OCI-LY7 (cell line): ENCODE results near the gene CLDN9. TPM values are rescaled to one million over a fixed set of nuclear protein-coding genes. Genes with fewer than 3 reads are reported as not detected.

Experiments
- BruUV-seq: library from RNA; stranded (reverse); fragments of 400-500 nt; replicated peaks from 2 replicates; lab custom pipeline; 2021; lab: Mats Ljungman, UMichigan
- CTCF ChIA-PET: fragments of 300-600 bp; sonication (Branson Sonifier 250); formaldehyde crosslinking; loops from one replicate; lab custom pipeline; 2022; ENCODE audit warnings: antibody characterized with exemption; ENCODE audit not compliant: unreplicated experiment; lab: Charles Lee
- POLR2A ChIA-PET: fragments of 300-600 bp; sonication (Branson Sonifier 250); formaldehyde crosslinking; loops from one replicate; lab custom pipeline; 2022; ENCODE audit warnings: antibody characterized with exemption; lab: Charles Lee
- DNase-seq: peaks from one replicate; pipeline ENCODE4 v3.0.0-alpha.2; 2015; ENCODE audit warnings: low spot score
- H2AFZ ChIP-seq: fragments of 200-600 bp; sonication (generic), shearing (Covaris generic); 2 replicates; pipeline ENCODE4 v1.6.1; 2014; ENCODE audit warnings: mild to moderate bottlenecking, antibody characterized with exemption, low read length, moderate library complexity
- H3K27ac ChIP-seq: fragments of 200-600 bp; sonication (generic); 2 replicates; pipeline ENCODE4 v1.5.1; 2014; ENCODE audit warnings: mixed run types, low read depth, mild to moderate bottlenecking, moderate library complexity, low read length, inconsistent platforms; ENCODE audit not compliant: poor library complexity, severe bottlenecking
- H3K36me3 ChIP-seq: fragments of 200-600 bp; sonication (generic); 2 replicates; pipeline ENCODE4 v1.6.1; 2014; ENCODE audit warnings: mild to moderate bottlenecking, antibody characterized with exemption, low read length, moderate library complexity, mixed read lengths; ENCODE audit not compliant: insufficient read depth
- H3K4me1 ChIP-seq: fragments of 200-600 bp; sonication (generic); 2 replicates; pipeline ENCODE4 v1.5.1; 2014; ENCODE audit warnings: mild to moderate bottlenecking, low read length; ENCODE audit not compliant: insufficient read depth, poor library complexity, severe bottlenecking
- H3K4me2 ChIP-seq: fragments of 200-600 bp; sonication (generic); 2 replicates; pipeline ENCODE4 v1.6.1; 2014; ENCODE audit warnings: mild to moderate bottlenecking, low read length
- H3K4me3 ChIP-seq: fragments of 200-600 bp; sonication (generic); 2 replicates; pipeline ENCODE4 v1.5.1; 2014; ENCODE audit warnings: mild to moderate bottlenecking, low read depth, low read length; ENCODE audit not compliant: poor library complexity, severe bottlenecking
- H3K79me2 ChIP-seq: fragments of 200-600 bp; sonication (generic); 2 replicates; pipeline ENCODE4 v1.6.1; 2016; ENCODE audit warnings: low read depth, mild to moderate bottlenecking, low read length, moderate library complexity, mixed read lengths; ENCODE audit not compliant: insufficient read depth
- H3K9me2 ChIP-seq: fragments of 200-600 bp; sonication (generic); 2 replicates; pipeline ENCODE4 v1.6.1; 2016; ENCODE audit warnings: mild to moderate bottlenecking, low read length, mixed read lengths; ENCODE audit not compliant: insufficient read depth
- H3K9me3 ChIP-seq: fragments of 200-600 bp; sonication (generic); 2 replicates; pipeline ENCODE4 v1.6.1; 2014; ENCODE audit warnings: mild to moderate bottlenecking, mixed run types, low read length, mixed read lengths
- H4K20me1 ChIP-seq: fragments of 200-600 bp; sonication (generic); 2 replicates; pipeline ENCODE4 v1.6.1; 2014; ENCODE audit warnings: mild to moderate bottlenecking, antibody characterized with exemption, low read length, moderate library complexity, mixed read lengths; ENCODE audit not compliant: insufficient read depth
- EZH2phosphoT487 ChIP-seq: fragments of 200-600 bp; sonication (generic); IDR thresholded peaks from 2 replicates; pipeline ENCODE4 v1.6.1; 2018; ENCODE audit warnings: low read depth, borderline replicate concordance, mild to moderate bottlenecking, mixed run types, antibody characterized with exemption, low read length, moderate library complexity, mixed read lengths
- intact Hi-C: fragments of 100-400 bp; cut with micrococcal nuclease; formaldehyde crosslinking; loops from one replicate; pipeline ENCODE4 v1.10.0; 2022; ENCODE audit not compliant: unreplicated experiment
- total RNA-seq, 2 experiments: library from RNA; depleted of rRNA in 1 of 2; stranded (reverse); fragments of >200 nt in 1 of 2; shearing (Covaris generic) in 1 of 2; gene quantifications; 2 replicates each; pipeline ENCODE4 v1.2.3, GENCODE V29; 2014 to 2022
- TF ChIP-seq, protein P1 (sequence below): fragments of 200-600 bp; sonication (generic); conservative IDR thresholded peaks from 2 replicates; pipeline ENCODE4 v1.5.1; 2014; ENCODE audit warnings: mild to moderate bottlenecking, antibody characterized with exemption, low read length, moderate library complexity, mixed read lengths

CLDN9 gene
- total RNA-seq, 2 experiments from 2014 or later, result 0.42 TPM; not detected in 1

GRCh38 chr16:2973605-2974318 lies 39.0 kb upstream of the CLDN9 start:
- no peaks in the 10 kb centered on the region for H3K9me2 ChIP-seq
- ChIA-PET POLR2A (no interaction called here), CTCF (no interaction called here)
- DNase-seq, result no peak
- H4K20me1 ChIP-seq, result peaks cover 6% of the 10 kb centered on the region; the same call in 1 of the 2 replicates
- H3K27ac ChIP-seq, result no peak overlapping the region
- TF ChIP-seq, protein P1, sequence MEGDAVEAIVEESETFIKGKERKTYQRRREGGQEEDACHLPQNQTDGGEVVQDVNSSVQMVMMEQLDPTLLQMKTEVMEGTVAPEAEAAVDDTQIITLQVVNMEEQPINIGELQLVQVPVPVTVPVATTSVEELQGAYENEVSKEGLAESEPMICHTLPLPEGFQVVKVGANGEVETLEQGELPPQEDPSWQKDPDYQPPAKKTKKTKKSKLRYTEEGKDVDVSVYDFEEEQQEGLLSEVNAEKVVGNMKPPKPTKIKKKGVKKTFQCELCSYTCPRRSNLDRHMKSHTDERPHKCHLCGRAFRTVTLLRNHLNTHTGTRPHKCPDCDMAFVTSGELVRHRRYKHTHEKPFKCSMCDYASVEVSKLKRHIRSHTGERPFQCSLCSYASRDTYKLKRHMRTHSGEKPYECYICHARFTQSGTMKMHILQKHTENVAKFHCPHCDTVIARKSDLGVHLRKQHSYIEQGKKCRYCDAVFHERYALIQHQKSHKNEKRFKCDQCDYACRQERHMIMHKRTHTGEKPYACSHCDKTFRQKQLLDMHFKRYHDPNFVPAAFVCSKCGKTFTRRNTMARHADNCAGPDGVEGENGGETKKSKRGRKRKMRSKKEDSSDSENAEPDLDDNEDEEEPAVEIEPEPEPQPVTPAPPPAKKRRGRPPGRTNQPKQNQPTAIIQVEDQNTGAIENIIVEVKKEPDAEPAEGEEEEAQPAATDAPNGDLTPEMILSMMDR, result no peak
- TF ChIP-seq EZH2phosphoT487, result no peak
- no peak overlapping the region for H3K4me3 ChIP-seq
- no peak overlapping the region for H3K4me2 ChIP-seq
- no peak overlapping the region for H2AFZ ChIP-seq
- H3K4me1 ChIP-seq, result peaks cover 36% of the 10 kb centered on the region
- BruUV-seq, result no TSS peak
- intact Hi-C loops, result no loop called here
- peaks cover 84% of the 10 kb centered on the region for H3K36me3 ChIP-seq
- H3K79me2 ChIP-seq, result peaks cover 14% of the 10 kb centered on the region; the same call in 1 of the 2 replicates
- H3K9me3 ChIP-seq, result no peaks in the 10 kb centered on the region

DNA sequence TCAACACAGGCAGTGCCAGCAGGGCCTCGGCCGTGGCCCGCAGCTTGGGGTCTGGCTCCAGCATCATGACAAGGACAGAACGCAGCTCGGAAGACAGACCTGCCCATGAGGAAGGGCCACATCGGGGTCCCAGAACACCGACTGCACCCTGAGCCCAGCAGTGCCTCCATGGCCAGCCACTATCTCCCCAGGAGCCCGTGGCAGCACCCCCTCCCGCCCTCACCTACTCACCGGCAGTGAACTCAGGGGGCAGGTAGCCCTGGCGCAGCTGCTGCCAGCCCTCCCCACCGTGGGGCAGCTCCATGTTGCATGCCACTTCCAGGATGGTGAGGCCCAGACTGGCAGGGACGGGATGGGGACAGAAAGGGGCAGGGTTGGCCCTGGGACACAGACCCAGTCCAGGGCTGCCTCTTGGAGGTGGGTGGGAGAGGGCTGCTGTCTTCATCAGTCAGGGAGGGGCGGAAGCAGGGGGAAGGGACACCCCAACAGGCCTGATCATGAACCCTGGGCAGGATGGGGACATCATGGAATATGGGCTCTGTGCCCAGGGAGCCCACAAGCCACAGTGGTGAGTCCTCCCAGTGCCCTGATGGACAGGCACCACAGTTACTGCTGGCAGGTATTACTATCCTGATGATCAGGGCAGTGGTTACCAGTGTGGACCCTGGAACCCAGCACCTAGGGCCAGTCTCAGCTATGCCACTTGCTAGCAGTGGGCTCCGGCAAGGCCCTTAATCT lies 38.2 kb upstream of the CLDN9 start:
- H3K9me2 ChIP-seq, result no peaks in the 10 kb centered on the region
- BruUV-seq, result no TSS peak
- no peak overlapping the region for H3K4me3 ChIP-seq
- H3K27ac ChIP-seq, result no peak overlapping the region
- H3K79me2 ChIP-seq, result peaks cover 21% of the 10 kb centered on the region; the same call in 1 of the 2 replicates
- DNase-seq, result no peak
- TF ChIP-seq EZH2phosphoT487, result no peak
- TF ChIP-seq, protein P1, result no peak
- peaks cover 90% of the 10 kb centered on the region for H3K36me3 ChIP-seq
- intact Hi-C loops, result no loop called here
- no peaks in the 10 kb centered on the region for H3K9me3 ChIP-seq
- CTCF ChIA-PET, result no interaction called here
- POLR2A ChIA-PET, result no interaction called here
- peaks cover 39% of the 10 kb centered on the region for H3K4me1 ChIP-seq
- H4K20me1 ChIP-seq, result peaks cover 6% of the 10 kb centered on the region; the same call in 1 of the 2 replicates
- no peak overlapping the region for H2AFZ ChIP-seq
- H3K4me2 ChIP-seq, result no peak overlapping the region
